Spinal cord (tissue), 10 donors: Measurements from ENCODE around the gene PAQR7. TPM values are rescaled to one million over a fixed set of nuclear protein-coding genes. Genes with fewer than 3 reads are reported as not detected.
A peak's percentile ranks its signal among the peaks of the same experiment; 100 is the strongest.

Experiments
- DNase-seq, 6 donors: peaks; one replicate each; pipeline versions ENCODE4 v3.0.0 to v3.0.0-alpha.2; 2013 to 2015; ENCODE audit warnings: low spot score in 6 of 6, low read depth in 4 of 6
- H3K27ac ChIP-seq: one replicate; pipeline ENCODE4 v1.5.1; 2013; ENCODE audit warnings: low read depth, low read length, control low read depth
- H3K27me3 ChIP-seq: one replicate; pipeline ENCODE4 v1.6.1; 2013; ENCODE audit warnings: low read length; ENCODE audit not compliant: control insufficient read depth, insufficient read depth
- H3K36me3 ChIP-seq: one replicate; pipeline ENCODE4 v1.6.1; 2013; ENCODE audit warnings: low read length; ENCODE audit not compliant: control insufficient read depth, insufficient read depth
- H3K4me1 ChIP-seq: one replicate; pipeline ENCODE4 v1.6.1; 2013; ENCODE audit warnings: low read length; ENCODE audit not compliant: control insufficient read depth, insufficient read depth
- H3K4me3 ChIP-seq: one replicate; pipeline ENCODE4 v1.5.1; 2013; ENCODE audit warnings: low read depth, low read length, control low read depth
- H3K9me3 ChIP-seq: one replicate; pipeline ENCODE4 v1.6.1; 2013; ENCODE audit warnings: low read length; ENCODE audit not compliant: control insufficient read depth, insufficient read depth
- whole genome bisulfite sequencing: methylation state at CpG from one replicate; pipeline ENCODE4 v1.1.5; 2013; ENCODE audit warnings: missing lambda C conversion rate; ENCODE audit not compliant: insufficient coverage; 5-methylcytosine and 5-hydroxymethylcytosine counted together
- polyA plus RNA-seq, 2 donors: library from polyadenylated mRNA; unstranded; fragments of 120-200 nt; gene quantifications; one replicate each; pipeline ENCODE4 v1.2.1, GENCODE V29; 2013; ENCODE audit not compliant: insufficient read length in 2 of 2
- total RNA-seq, 2 donors: library from RNA; depleted of rRNA in 1 of 2; stranded (reverse); fragments of 120-200 nt in 1 of 2; fragments of >200 nt in 1 of 2; gene quantifications; one replicate each; pipeline versions ENCODE4 v1.2.3 to v1.2.4, GENCODE V29; 2013 to 2014
- donor health status: healthy.

Gene PAQR7
- total and polyA plus RNA-seq, 4 donors = 7.6 to 18.8 (median 12.6) TPM

DNA sequence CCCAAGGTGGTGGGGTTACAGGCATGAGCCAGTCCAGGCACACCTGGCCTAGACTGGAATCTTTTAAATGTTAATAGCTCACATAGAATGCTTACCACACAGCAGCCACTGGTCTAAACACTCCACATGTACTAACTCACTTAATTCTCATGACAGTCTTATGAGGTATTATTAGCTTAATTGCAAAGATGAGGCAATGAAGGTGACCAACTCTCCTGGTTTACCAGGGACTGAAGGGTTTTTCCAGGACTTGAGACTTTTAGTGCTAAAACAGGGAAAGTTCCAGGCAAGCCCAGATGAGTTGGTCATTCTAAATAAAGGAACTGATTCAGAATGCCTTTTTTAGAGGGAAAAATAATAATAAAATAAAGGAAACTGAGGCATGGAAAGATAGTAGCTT is 37.7 kb upstream of the PAQR7 start:
- DNase-seq = no peak
- no peak overlapping the region for H3K27ac ChIP-seq
- no peak overlapping the region for H3K4me3 ChIP-seq
- no peaks in the 10 kb centered on the region for H3K27me3 ChIP-seq
- no peaks in the 10 kb centered on the region for H3K9me3 ChIP-seq
- no peaks in the 10 kb centered on the region for H3K36me3 ChIP-seq
- peaks cover 5% of the 10 kb centered on the region for H3K4me1 ChIP-seq

DNA sequence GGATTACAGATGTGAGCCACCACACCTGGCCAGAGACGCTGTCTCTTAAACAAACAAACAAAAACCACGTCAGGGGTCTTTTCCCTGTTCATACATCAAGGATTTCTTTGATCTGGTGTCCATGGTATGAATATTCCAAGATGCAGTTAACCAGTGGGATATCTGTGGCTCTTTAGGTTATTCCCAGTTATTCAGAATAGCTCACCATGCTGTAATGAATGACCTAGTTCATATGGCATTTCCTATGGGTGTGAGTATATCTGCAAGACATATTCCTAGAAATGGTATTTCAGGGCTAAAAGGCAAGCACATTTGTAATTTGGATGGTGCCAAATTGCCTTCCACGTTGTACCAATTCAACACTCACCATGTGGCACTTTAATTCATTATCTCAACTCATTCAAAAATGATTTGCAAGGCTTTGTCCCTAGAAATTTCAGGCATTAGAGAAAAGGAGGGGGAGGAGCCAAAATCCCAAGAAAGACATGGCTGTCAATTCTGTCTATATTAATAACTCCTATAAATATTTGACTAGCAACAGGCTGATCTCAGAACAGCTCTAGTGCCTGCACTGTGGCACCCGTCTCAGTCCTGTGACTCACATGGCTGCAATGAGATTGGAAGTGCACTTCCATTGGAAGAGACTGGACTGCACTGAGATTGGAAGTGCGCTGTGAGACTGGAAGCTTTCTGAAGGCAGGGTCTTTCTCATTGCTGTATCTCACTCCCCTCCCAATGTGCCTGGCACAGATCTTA is 36.7 kb upstream of the PAQR7 start:
- Histone ChIP-seq H3K4me1 (peaks cover 10% of the 10 kb centered on the region), H3K4me3 (no peak overlapping the region), H3K27ac (no peak overlapping the region), H3K36me3 (no peaks in the 10 kb centered on the region), H3K9me3 (no peaks in the 10 kb centered on the region), H3K27me3 (no peaks in the 10 kb centered on the region)
- WGBS = 78% methylated on average over 1 of the region's 5 CpGs
- DNase-seq = no peak

DNA sequence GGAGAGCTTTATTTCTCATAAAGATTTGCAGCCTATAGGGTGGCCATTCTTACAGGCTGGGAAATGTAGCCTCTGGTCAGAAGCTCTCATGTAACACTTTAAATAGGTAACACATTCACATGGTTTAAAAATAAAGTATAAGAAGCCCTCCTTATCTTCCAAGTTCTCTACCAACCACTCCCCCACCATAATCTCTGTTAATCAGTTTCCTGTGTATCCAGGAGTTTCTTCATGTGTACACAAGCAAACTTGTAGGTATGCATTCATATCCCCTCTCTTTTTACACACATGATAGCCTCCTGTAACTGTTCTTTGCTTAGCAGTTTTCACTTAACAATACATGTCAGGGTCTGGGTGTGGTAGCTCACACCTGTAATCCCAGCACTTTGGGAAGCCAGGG is 35.7 kb upstream of the PAQR7 start:
- Histone ChIP-seq H3K4me3 (no peak overlapping the region), H3K27ac (no peak overlapping the region), H3K4me1 (peaks cover 18% of the 10 kb centered on the region), H3K9me3 (no peaks in the 10 kb centered on the region), H3K27me3 (no peaks in the 10 kb centered on the region), H3K36me3 (no peaks in the 10 kb centered on the region)
- no peak for DNase-seq

DNA sequence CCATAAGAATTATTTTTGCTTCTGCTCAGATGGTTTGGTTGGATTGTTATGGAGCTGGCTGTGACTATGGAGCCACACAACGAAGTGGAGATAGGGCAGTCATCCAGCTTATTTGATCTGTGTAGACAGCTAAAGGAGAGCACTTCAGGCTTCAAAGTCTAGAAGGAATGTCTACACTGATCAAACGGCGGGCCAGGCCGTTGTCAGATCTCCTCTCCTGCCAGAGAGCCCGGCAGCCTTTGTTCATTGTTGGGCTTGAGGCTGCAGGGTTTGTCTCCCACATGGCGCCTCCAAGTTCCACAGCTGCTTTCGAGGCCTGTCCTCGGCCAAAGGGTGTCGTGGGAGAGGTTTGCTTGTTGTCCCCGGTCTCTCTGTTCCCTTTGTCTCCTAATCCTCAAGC is 33.5 kb upstream of the PAQR7 start:
- no peaks in the 10 kb centered on the region for H3K9me3 ChIP-seq
- no peak overlapping the region for H3K4me3 ChIP-seq
- H3K27ac ChIP-seq = no peak overlapping the region
- DNase-seq = peak in 1 of 6 donors; percentile 73
- no peaks in the 10 kb centered on the region for H3K36me3 ChIP-seq
- WGBS = 45% methylated on average over 5 of the region's 10 CpGs
- H3K4me1 ChIP-seq = peaks cover 17% of the 10 kb centered on the region
- no peaks in the 10 kb centered on the region for H3K27me3 ChIP-seq

DNA sequence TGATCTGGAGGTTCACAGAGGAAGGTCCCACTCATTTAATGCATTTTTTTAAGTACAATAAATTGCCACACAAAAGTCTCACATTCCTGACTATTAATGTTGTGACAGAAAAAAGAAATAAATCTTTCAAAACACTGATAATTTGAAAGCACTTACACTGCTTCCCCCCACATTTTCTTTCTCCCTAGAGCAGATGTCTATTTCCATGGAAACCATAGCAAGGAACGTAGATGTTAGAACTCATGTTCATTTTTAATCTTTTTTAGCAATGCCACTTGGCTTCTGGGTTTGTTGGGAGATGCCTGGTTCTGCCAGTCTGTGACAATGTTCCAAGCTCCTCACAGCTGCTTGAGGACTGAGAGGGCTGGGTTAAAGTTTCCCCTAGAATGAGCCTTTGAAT is 32.7 kb upstream of the PAQR7 start:
- Histone ChIP-seq H3K27ac (no peak overlapping the region), H3K27me3 (no peaks in the 10 kb centered on the region), H3K4me1 (peaks cover 17% of the 10 kb centered on the region), H3K9me3 (no peaks in the 10 kb centered on the region), H3K36me3 (no peaks in the 10 kb centered on the region), H3K4me3 (no peak overlapping the region)
- no CpG with 5 or more reads among the region's 1 CpG for WGBS
- peak in 2 of 6 donors; percentile 70 to 76 for DNase-seq

DNA sequence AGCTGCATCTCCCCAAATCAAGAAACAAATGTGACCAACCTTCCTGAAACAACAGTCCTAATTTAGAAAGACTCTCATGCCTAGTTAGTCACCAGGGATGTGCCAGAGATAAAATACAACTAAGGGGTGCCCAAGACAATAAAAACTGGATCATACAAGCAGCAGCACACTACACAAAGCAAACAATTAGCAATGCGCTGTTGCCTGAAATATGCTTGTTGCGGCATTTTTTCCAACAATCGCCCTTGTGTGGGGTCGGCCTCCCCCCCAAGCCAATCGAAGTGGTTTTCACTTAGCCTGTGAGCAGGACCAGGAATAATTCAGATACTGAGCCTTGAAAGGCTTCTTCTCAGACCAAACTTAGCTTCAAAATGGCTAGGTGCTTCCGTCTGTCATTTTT is 32.1 kb upstream of the PAQR7 start:
- H3K9me3 ChIP-seq = no peaks in the 10 kb centered on the region
- H3K36me3 ChIP-seq = no peaks in the 10 kb centered on the region
- no peak overlapping the region for H3K4me3 ChIP-seq
- H3K4me1 ChIP-seq = peaks cover 17% of the 10 kb centered on the region
- H3K27ac ChIP-seq = no peak overlapping the region
- H3K27me3 ChIP-seq = no peaks in the 10 kb centered on the region
- peak in 1 of 6 donors; percentile 86 for DNase-seq
- WGBS = 66% methylated on average over 6 of the region's 6 CpGs

DNA sequence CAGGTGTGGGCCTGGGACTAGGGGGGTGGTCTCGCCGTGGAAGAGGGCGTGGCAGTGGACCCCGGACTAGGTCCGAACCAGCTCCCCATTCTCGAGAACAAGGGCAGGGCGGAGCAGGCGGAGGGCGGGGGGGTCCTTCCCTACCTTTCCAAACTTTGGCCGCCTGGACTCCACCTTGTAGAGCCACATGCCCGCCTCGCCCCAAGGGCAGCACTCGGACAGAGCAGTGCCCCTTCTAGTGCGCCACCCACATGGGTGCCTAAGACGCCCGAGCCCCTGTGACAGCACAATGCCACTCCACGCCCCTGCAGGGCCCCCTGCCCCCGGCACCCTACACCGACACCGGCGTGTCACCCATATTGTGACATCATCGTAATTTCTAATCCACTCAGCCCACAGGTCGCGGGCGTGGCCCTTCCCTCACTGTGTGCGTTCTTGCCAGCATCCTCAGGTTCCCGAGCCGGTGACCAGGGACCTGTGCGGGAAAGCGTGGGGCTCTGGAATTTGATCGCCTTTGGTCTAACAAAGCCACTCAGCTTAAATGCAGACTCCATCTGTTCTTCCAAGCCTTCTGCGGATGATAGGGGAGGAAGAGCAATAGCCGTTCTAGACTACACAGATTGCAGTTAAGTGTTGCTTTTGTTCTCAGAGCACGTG is 31.3 kb upstream of the PAQR7 start:
- WGBS = 11% methylated on average over 32 of the region's 34 CpGs
- Histone ChIP-seq H3K4me1 (peaks cover 18% of the 10 kb centered on the region), H3K9me3 (no peaks in the 10 kb centered on the region), H3K36me3 (peaks cover under 1% of the 10 kb centered on the region), H3K27me3 (no peaks in the 10 kb centered on the region), H3K4me3 (peak overlapping the region; percentile 86), H3K27ac (peak overlapping the region; percentile 50)
- DNase-seq = peak in 2 of 6 donors; percentile 81 to 91

DNA sequence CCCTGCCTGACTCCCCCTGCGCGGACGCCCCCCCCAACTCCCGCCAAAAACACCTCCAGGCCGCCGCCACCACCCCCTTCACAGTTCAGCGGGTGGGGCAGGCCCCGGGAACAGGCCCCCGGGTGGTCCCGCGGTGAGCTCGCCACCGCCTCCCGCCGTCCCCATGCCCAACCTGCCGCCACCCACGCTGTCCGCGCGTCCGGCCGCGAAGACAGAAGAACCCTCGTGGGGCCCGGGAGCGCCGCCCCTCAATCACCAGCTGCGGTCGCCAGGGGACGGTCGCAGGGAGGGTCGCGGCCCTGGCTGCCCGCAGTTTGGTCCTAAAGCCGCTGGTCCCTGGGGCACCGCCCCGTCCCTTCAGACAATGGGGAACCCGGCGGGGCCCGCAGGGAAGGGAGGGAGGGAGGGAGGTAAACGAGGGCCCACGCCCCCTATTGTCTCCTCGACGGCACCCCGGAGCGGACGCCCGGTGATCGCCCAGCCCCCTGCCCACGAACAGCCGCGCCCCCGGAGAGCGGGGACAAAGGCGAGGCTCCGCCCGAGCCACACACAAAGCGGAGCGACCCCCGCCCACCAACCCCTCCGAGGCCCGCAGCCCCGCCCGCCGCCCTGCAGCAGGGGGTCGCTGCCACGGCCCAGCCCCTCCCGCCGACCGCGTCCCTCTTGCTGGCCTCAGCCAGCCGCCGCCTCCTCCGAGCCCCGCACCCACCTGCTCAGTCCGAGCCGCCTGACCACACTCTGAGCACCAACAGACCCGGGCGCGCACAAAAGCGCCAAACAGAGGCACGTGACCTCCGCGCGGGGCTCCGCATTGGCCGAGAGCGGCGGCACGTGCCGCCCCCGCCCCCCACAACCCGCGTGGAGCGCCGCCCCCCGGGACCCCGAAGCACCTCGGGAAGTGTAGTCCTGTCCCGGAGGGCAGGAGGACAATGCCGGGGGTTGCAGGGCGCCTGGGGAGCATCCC is 30.5 kb upstream of the PAQR7 start, which contains the start of gene STMN1:
Gene STMN1 (minus strand): TSS at position 740 of the 964 bp plus-strand sequence. CDS start 1,743 bp downstream, outside the sequence.
- Histone ChIP-seq H3K4me3 (peak within 1 kb of the TSS; percentile 86), H3K27me3 (no peaks in the 10 kb centered on the region), H3K27ac (peak within 1 kb of the TSS; percentile 94), H3K4me1 (peaks cover 25% of the 10 kb centered on the region), H3K9me3 (no peaks in the 10 kb centered on the region), H3K36me3 (peaks cover 8% of the 10 kb centered on the region)
- DNase-seq = peak in 5 of 6 donors; percentile 90 to 99 (median 95)
- 0% methylated on average over 98 of the region's 102 CpGs for WGBS

DNA sequence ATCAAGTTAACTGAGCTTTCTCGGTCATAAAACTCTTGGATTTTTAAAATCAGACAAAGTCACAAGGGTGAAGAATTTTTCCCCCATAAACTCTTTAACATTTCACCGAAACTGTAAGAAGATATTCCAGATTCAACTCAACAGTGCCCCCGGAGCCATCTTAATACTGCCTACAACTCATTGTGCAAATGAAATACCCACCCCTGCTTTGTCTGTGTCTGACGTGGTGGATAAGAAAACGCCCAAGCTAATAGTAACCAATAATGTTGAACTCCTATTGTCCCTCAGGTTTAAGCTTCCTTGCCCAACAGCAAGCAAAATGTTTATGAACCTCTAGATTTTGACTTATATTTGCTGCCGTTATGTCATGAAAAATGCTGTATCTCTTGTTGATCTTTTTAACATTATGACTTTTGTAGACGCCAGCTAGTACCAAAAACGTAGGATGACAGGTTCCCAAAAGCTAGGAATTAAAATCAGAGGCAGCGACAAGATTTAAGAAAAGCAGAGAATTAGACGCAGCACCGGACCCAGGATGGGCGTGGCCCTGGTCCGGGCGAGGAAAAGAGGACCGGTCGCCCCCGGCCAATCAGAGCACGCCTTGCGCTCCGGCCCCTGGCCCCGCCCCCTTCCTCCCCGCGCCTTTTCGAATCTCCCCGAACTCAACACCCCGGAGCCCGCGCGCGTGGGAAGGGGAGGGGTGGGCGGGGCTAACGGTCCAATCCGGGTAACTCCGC is 29.6 kb upstream of the PAQR7 start:
- Histone ChIP-seq H3K27ac (peak overlapping the region; percentile 94), H3K36me3 (peaks cover 10% of the 10 kb centered on the region), H3K4me3 (peak overlapping the region; percentile 86), H3K4me1 (peaks cover 28% of the 10 kb centered on the region), H3K9me3 (no peaks in the 10 kb centered on the region), H3K27me3 (no peaks in the 10 kb centered on the region)
- 0% methylated on average over 15 of the region's 34 CpGs for WGBS
- peak in 4 of 6 donors; percentile 85 to 98 (median 96) for DNase-seq
